IMR-90 (cell line): Measurements from ENCODE around the gene KLK1. TPM values are rescaled to one million over a fixed set of nuclear protein-coding genes. Genes with fewer than 3 reads are reported as not detected.

Experiments used
- ATAC-seq: fragments of 200-7000 bp; cut with Tn5 transposase; 2 replicates; pipeline ENCODE4 v1.9.1; 2020; ENCODE audit warnings: low read depth, mild to moderate bottlenecking, moderate library complexity
- BruUV-seq: library from RNA; stranded (reverse); fragments of 400-500 nt; replicated peaks from 2 replicates; lab custom pipeline; 2021; lab: Mats Ljungman, UMichigan
- CTCF ChIA-PET: fragments of 300-600 bp; formaldehyde crosslinking; extraction: SDS; loops from one replicate; lab custom pipeline; 2021; ENCODE audit warnings: antibody characterized with exemption; lab: Yijun Ruan, JAX
- POLR2A ChIA-PET: fragments of 300-600 bp; sonication (Branson Sonifier 250); formaldehyde crosslinking; loops from one replicate; lab custom pipeline; 2022; ENCODE audit warnings: antibody characterized with exemption; ENCODE audit not compliant: unreplicated experiment; lab: Charles Lee
- DNase-seq: peaks from one replicate; pipeline ENCODE4 v3.0.0; 2013
- H2AFZ ChIP-seq: replicated peaks from 2 replicates; pipeline ENCODE3; 2013; ENCODE audit warnings: low read length, mild to moderate bottlenecking; ENCODE audit not compliant: poor library complexity
- H2AK5ac ChIP-seq: 2 replicates; pipeline ENCODE4 v1.6.1; 2013; ENCODE audit warnings: low read depth, low read length, inconsistent platforms
- H2AK9ac ChIP-seq: replicated peaks from 2 replicates; pipeline ENCODE3; 2013; ENCODE audit warnings: mild to moderate bottlenecking, low read depth, low read length, moderate library complexity; ENCODE audit not compliant: poor library complexity
- H2BK120ac ChIP-seq: 2 replicates; pipeline ENCODE4 v1.6.1; 2013; ENCODE audit warnings: low read depth, low read length, inconsistent platforms
- H2BK15ac ChIP-seq: 3 replicates; pipeline ENCODE4 v1.6.1; 2013; ENCODE audit warnings: low read depth, low read length, inconsistent platforms
- H2BK20ac ChIP-seq: 2 replicates; pipeline ENCODE4 v1.6.1; 2013; ENCODE audit warnings: low read depth, mild to moderate bottlenecking, inconsistent platforms, low read length, moderate library complexity
- H2BK5ac ChIP-seq: 2 replicates; pipeline ENCODE4 v1.6.1; 2013; ENCODE audit warnings: mild to moderate bottlenecking, low read depth, low read length, inconsistent platforms; ENCODE audit not compliant: poor library complexity, severe bottlenecking
- H3K14ac ChIP-seq: replicated peaks from 2 replicates; pipeline ENCODE4 v1.6.1; 2013; ENCODE audit warnings: low read depth, low read length, inconsistent platforms
- H3K18ac ChIP-seq: 2 replicates; pipeline ENCODE4 v1.6.1; 2013; ENCODE audit warnings: low read depth, low read length, control low read depth
- H3K23ac ChIP-seq: 2 replicates; pipeline ENCODE4 v1.6.1; 2013; ENCODE audit warnings: low read depth, low read length, inconsistent platforms
- H3K27ac ChIP-seq: 2 replicates; pipeline ENCODE4 v1.5.1; 2013; ENCODE audit warnings: mild to moderate bottlenecking, control low read depth, low read length; ENCODE audit not compliant: insufficient read depth
- H3K27me3 ChIP-seq: 2 replicates; pipeline ENCODE4 v1.6.1; 2013; ENCODE audit warnings: low read length; ENCODE audit not compliant: control insufficient read depth, insufficient read depth
- H3K36me3 ChIP-seq: 2 replicates; pipeline ENCODE4 v1.6.1; 2013; ENCODE audit warnings: low read length, mixed read lengths; ENCODE audit not compliant: control insufficient read depth, insufficient read depth
- H3K4ac ChIP-seq: 2 replicates; pipeline ENCODE4 v1.6.1; 2013; ENCODE audit warnings: low read depth, low read length, inconsistent platforms
- H3K4me1 ChIP-seq: 2 replicates; pipeline ENCODE4 v1.6.1; 2013; ENCODE audit warnings: low read length, mixed read lengths; ENCODE audit not compliant: control insufficient read depth, insufficient read depth
- H3K4me2 ChIP-seq: 2 replicates; pipeline ENCODE4 v1.6.1; 2013; ENCODE audit warnings: low read depth, mild to moderate bottlenecking, control low read depth, low read length, moderate library complexity
- H3K4me3 ChIP-seq: 2 replicates; pipeline ENCODE4 v1.5.1; 2013; ENCODE audit warnings: low read depth, mild to moderate bottlenecking, control low read depth, low read length, moderate library complexity; ENCODE audit not compliant: insufficient read depth
- H3K56ac ChIP-seq: 2 replicates; pipeline ENCODE4 v1.6.1; 2013; ENCODE audit warnings: low read length, inconsistent platforms; ENCODE audit not compliant: insufficient read depth; ENCODE audit errors: extremely low read depth
- H3K79me1 ChIP-seq, 2 experiments: 2 replicates each; pipeline ENCODE4 v1.6.1; 2013; ENCODE audit warnings: low read length in 2 of 2, inconsistent platforms in 1 of 2, low read depth in 1 of 2
- H3K9ac ChIP-seq: 2 replicates; pipeline ENCODE4 v1.6.1; 2013; ENCODE audit warnings: low read depth, low read length, control low read depth
- H3K9me1 ChIP-seq: 2 replicates; pipeline ENCODE4 v1.6.1; 2013; ENCODE audit warnings: low read length, inconsistent platforms; ENCODE audit not compliant: insufficient read depth
- H3K9me3 ChIP-seq: 2 replicates; pipeline ENCODE4 v1.6.1; 2013; ENCODE audit warnings: low read length; ENCODE audit not compliant: control insufficient read depth, insufficient read depth
- H4K20me1 ChIP-seq: 2 replicates; pipeline ENCODE4 v1.6.1; 2013; ENCODE audit warnings: low read length, inconsistent platforms; ENCODE audit not compliant: insufficient read depth
- H4K5ac ChIP-seq: 2 replicates; pipeline ENCODE4 v1.6.1; 2013; ENCODE audit warnings: mild to moderate bottlenecking, low read depth, low read length, control low read depth
- H4K8ac ChIP-seq, 2 experiments: 2 replicates each; pipeline ENCODE4 v1.6.1; 2013; ENCODE audit warnings: low read depth in 2 of 2, low read length in 2 of 2, control low read depth in 1 of 2, inconsistent platforms in 1 of 2
- H4K91ac ChIP-seq: 2 replicates; pipeline ENCODE4 v1.6.1; 2013; ENCODE audit warnings: low read depth, low read length, inconsistent platforms; ENCODE audit not compliant: insufficient read depth
- BHLHE40 ChIP-seq: fragments of 150-350 bp; IDR thresholded peaks from 2 replicates; pipeline ENCODE4 v1.6.1; 2016; ENCODE audit warnings: mild to moderate bottlenecking, low read depth, low read length
- CHD1 ChIP-seq: IDR thresholded peaks from 2 replicates; pipeline ENCODE4 v1.6.1; 2012; ENCODE audit warnings: low read depth, low read length, improper control_type of control experiment
- CTCF ChIP-seq: conservative IDR thresholded peaks from 2 replicates; pipeline ENCODE4 v1.5.1; 2012; ENCODE audit warnings: mild to moderate bottlenecking, low read depth, low read length, improper control_type of control experiment
- ELK1 ChIP-seq: fragments of 150-350 bp; IDR thresholded peaks from 2 replicates; pipeline ENCODE4 v1.6.1; 2016; ENCODE audit warnings: low read depth, mild to moderate bottlenecking, low read length, moderate library complexity, borderline replicate concordance
- FOS ChIP-seq: fragments of 150-350 bp; IDR thresholded peaks from 2 replicates; pipeline ENCODE4 v1.6.1; 2016; ENCODE audit warnings: low read depth, low read length
- MAFK ChIP-seq: IDR thresholded peaks from 2 replicates; pipeline ENCODE4 v1.6.1; 2012; ENCODE audit warnings: low read depth, low read length, improper control_type of control experiment
- MAZ ChIP-seq: IDR thresholded peaks from 2 replicates; pipeline ENCODE4 v1.6.1; 2012; ENCODE audit warnings: low read depth, mild to moderate bottlenecking, low read length, improper control_type of control experiment, moderate library complexity, borderline replicate concordance
- MXI1 ChIP-seq: IDR thresholded peaks from 2 replicates; pipeline ENCODE4 v1.6.1; 2012; ENCODE audit warnings: low read depth, mild to moderate bottlenecking, low read length, moderate library complexity, borderline replicate concordance
- NFE2L2 ChIP-seq: fragments of 150-350 bp; IDR thresholded peaks from 2 replicates; pipeline ENCODE4 v1.6.1; 2016; ENCODE audit warnings: low read depth, mild to moderate bottlenecking, low read length
- POLR2A ChIP-seq: IDR thresholded peaks from 2 replicates; pipeline ENCODE4 v1.6.1; 2012; ENCODE audit warnings: mild to moderate bottlenecking, low read depth, low read length
- RAD21 ChIP-seq: IDR thresholded peaks from 2 replicates; pipeline ENCODE4 v1.6.1; 2012; ENCODE audit warnings: low read length, improper control_type of control experiment
- RFX5 ChIP-seq: IDR thresholded peaks from 2 replicates; pipeline ENCODE4 v1.8.0; 2012; ENCODE audit warnings: low read depth, mild to moderate bottlenecking, low read length, moderate library complexity
- SMC3 ChIP-seq: fragments of 150-350 bp; IDR thresholded peaks from 2 replicates; pipeline ENCODE4 v1.6.1; 2016; ENCODE audit warnings: low read depth, mild to moderate bottlenecking, antibody characterized with exemption, low read length, moderate library complexity
- USF2 ChIP-seq: fragments of 150-350 bp; IDR thresholded peaks from 2 replicates; pipeline ENCODE4 v1.6.1; 2017; ENCODE audit warnings: mild to moderate bottlenecking, antibody characterized with exemption, low read length, low read depth
- WGBS, 2 experiments: methylation state at CpG; one replicate each; pipeline versions ENCODE4 v1.1.5 to v1.1.7; 2013; ENCODE audit warnings: missing lambda C conversion rate in 2 of 2; ENCODE audit not compliant: insufficient read length in 1 of 2; ENCODE audit errors: extremely low coverage in 2 of 2; 5-methylcytosine and 5-hydroxymethylcytosine counted together
- dilution Hi-C: fragments of 300-500 bp; cut with HindIII; formaldehyde crosslinking; loops from one replicate; pipeline ENCODE4 v1.14.3; 2018; ENCODE audit warnings: low sequenced_read_pairs; ENCODE audit not compliant: unreplicated experiment
- in situ Hi-C: fragments of 300-500 bp; cut with MboI; formaldehyde crosslinking; loops from 3 replicates; pipeline ENCODE4 v1.14.3; 2019; ENCODE audit warnings: low sequenced_read_pairs, inconsistent platforms, mixed read lengths
- intact Hi-C: fragments of 100-400 bp; cut with micrococcal nuclease; formaldehyde crosslinking; loops from 2 replicates; pipeline ENCODE4 v1.10.0; 2022
- polyA plus RNA-seq, 3 experiments: library from polyadenylated mRNA; depleted of rRNA; stranded (reverse); fragments of >200 nt; gene quantifications; 2 replicates each; pipeline ENCODE4 v1.2.3, GENCODE V29; 2012; ENCODE audit warnings: low replicate concordance in 1 of 3
- total RNA-seq: library from RNA; depleted of rRNA; stranded (reverse); fragments of >200 nt; gene quantifications from 2 replicates; pipeline ENCODE4 v1.2.3, GENCODE V29; 2012

KLK1 gene
- total and polyA plus RNA-seq, 2 of the 4 experiments (the other 2 are of a cell fraction), result not detected

GRCh38 chr19:50803633-50804419 lies 19.8 kb downstream of the KLK1 start:
- H3K23ac ChIP-seq, result peak overlapping the region; percentile 86
- no peaks in the 10 kb centered on the region for H3K27me3 ChIP-seq
- H2BK5ac ChIP-seq, result peak overlapping the region; percentile 14
- peak overlapping the region; percentile 61 for H3K4me3 ChIP-seq
- in situ Hi-C loops (no loop called here), dilution Hi-C loops (no loop called here), intact Hi-C loops (loop anchor here (1.0 to 10.0 kb wide), 4 partner anchors 121 to 427 kb away; partner anchors contain the start of genes CTU1, JOSD2 and NR1H2)
- H3K4me2 ChIP-seq, result peak overlapping the region; percentile 98
- ATAC-seq (peak; percentile 15), DNase-seq (no peak)
- peaks cover 4 to 22% of the 10 kb centered on the region in 2 experiments; a peak in 2 of 4 replicates for H3K79me1 ChIP-seq
- H4K8ac ChIP-seq, result peak overlapping the region; percentile 81 to 88; a peak in 3 of 4 replicates
- H3K18ac ChIP-seq, result no peak overlapping the region
- H2AK9ac ChIP-seq, result peak overlapping the region; percentile 98
- H2AK5ac ChIP-seq, result peak overlapping the region; percentile 63
- no peak overlapping the region for H2BK20ac ChIP-seq
- peak overlapping the region; percentile 86 for H3K4ac ChIP-seq
- no peak overlapping the region for H2BK15ac ChIP-seq
- peaks cover 18% of the 10 kb centered on the region for H3K36me3 ChIP-seq
- no peak overlapping the region for H2BK120ac ChIP-seq
- peak overlapping the region; percentile 47; the same call in 1 of the 2 replicates for H4K91ac ChIP-seq
- H3K9ac ChIP-seq, result peak overlapping the region; percentile 60
- H3K27ac ChIP-seq, result peak overlapping the region; percentile 38
- H3K14ac ChIP-seq, result peak overlapping the region; percentile 94
- ChIA-PET POLR2A (no interaction called here), CTCF (no interaction called here)
- H3K9me3 ChIP-seq, result no peaks in the 10 kb centered on the region
- peak overlapping the region; percentile 95 for H2AFZ ChIP-seq
- H3K56ac ChIP-seq, result peak overlapping the region; percentile 100
- peaks cover 35% of the 10 kb centered on the region for H4K20me1 ChIP-seq
- peaks cover 3% of the 10 kb centered on the region; the same call in 1 of the 2 replicates for H3K4me1 ChIP-seq
- BruUV-seq, result TSS peak; percentile 68
- peaks cover 6% of the 10 kb centered on the region; the same call in 1 of the 2 replicates for H3K9me1 ChIP-seq
- 0% methylated on average over 21 of the region's 40 CpGs; no CpG with 5 or more reads in 1 of the 2 experiments for WGBS, 2 experiments
- no peak overlapping the region; the same call in 1 of the 2 replicates for H4K5ac ChIP-seq
- no peak for TF ChIP-seq FOS
- TF ChIP-seq CTCF, result no peak
- no peak for TF ChIP-seq POLR2A
- TF ChIP-seq SMC3, result no peak
- TF ChIP-seq MAZ, result no peak
- TF ChIP-seq MAFK, result no peak
- no peak for TF ChIP-seq USF2
- TF ChIP-seq RAD21, result no peak
- no peak for TF ChIP-seq BHLHE40
- no peak for TF ChIP-seq ELK1
- no peak for TF ChIP-seq MXI1
- TF ChIP-seq RFX5, result no peak
- no peak for TF ChIP-seq NFE2L2
- TF ChIP-seq CHD1, result no peak
